Brain microvascular endothelial cell (primary cell): ENCODE data around the gene POU2F2.

Experiments
- DNase-seq: peaks from one replicate; pipeline ENCODE4 v3.0.0-alpha.2; 2020
- H3K27ac ChIP-seq: fragments of 250-450 bp; sonication (Bioruptor Pico); 2 replicates; pipeline ENCODE4 v1.5.1; 2020; ENCODE audit warnings: mild to moderate bottlenecking, moderate library complexity
- H3K27me3 ChIP-seq: fragments of 250-450 bp; sonication (Bioruptor Pico); replicated peaks from 2 replicates; pipeline ENCODE4 v1.5.1; 2020; ENCODE audit warnings: mild to moderate bottlenecking
- H3K36me3 ChIP-seq: fragments of 250-450 bp; sonication (Bioruptor Pico); replicated peaks from 2 replicates; pipeline ENCODE4 v1.5.1; 2020; ENCODE audit warnings: mild to moderate bottlenecking
- H3K4me3 ChIP-seq: 2 replicates; pipeline ENCODE4 v1.5.1; 2011; ENCODE audit warnings: low read depth, mild to moderate bottlenecking, control low read depth, low read length, moderate library complexity
- in situ Hi-C: cut with HindIII; loops from 2 replicates; pipeline ENCODE4 v1.10.0; 2017; ENCODE audit warnings: low sequenced_read_pairs, low pct_ligation_motif_present
- TF ChIP-seq, protein P1 (sequence below): IDR thresholded peaks from 2 replicates; pipeline ENCODE4 v1.5.1; 2011; ENCODE audit warnings: low read depth, mild to moderate bottlenecking, moderate library complexity, low read length, control low read depth, inconsistent platforms; ENCODE audit errors: missing control alignments

POU2F2 gene

DNA sequence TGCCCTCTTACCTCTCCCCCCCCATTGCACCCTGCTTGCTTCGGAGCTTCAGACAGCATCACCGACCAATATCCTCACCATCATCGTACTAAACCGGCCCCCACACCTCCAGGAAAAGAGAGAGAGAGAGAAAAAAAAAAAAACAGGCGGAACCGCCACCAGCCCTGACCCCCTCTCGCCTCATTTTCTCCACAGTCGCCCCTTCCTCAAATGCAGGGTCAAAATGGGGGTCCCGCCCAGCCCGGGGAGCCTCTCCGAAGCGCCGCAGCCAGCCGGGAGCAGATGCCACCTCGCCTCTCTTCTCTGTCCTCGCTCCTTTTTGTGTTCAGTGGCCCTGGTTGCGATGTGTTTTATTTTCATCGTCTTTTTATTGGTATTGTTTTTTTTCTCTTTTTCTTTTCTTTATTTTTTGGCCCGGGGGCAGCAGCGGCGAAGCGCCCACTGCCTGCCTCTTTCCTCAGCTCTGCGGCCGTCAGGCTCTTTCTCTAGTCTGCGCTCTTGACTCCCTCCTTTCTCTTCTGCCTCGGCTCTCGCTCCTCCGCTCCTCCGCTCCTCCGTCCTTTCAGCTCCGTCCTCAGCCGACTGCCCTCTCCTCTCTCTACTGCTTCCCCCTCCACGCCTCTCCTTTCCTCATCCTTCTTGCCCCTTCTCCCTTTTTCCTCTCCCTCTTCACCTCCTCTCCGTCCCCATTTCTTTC lies 43.9 kb upstream of the POU2F2 start:
- no peak overlapping the region for H3K27ac ChIP-seq
- in situ Hi-C loops: no loop called here
- no peak for DNase-seq
- H3K4me3 ChIP-seq: peak overlapping the region; percentile 53
- no peaks in the 10 kb centered on the region for H3K36me3 ChIP-seq
- H3K27me3 ChIP-seq: peaks cover 38% of the 10 kb centered on the region
- TF ChIP-seq, protein P1, sequence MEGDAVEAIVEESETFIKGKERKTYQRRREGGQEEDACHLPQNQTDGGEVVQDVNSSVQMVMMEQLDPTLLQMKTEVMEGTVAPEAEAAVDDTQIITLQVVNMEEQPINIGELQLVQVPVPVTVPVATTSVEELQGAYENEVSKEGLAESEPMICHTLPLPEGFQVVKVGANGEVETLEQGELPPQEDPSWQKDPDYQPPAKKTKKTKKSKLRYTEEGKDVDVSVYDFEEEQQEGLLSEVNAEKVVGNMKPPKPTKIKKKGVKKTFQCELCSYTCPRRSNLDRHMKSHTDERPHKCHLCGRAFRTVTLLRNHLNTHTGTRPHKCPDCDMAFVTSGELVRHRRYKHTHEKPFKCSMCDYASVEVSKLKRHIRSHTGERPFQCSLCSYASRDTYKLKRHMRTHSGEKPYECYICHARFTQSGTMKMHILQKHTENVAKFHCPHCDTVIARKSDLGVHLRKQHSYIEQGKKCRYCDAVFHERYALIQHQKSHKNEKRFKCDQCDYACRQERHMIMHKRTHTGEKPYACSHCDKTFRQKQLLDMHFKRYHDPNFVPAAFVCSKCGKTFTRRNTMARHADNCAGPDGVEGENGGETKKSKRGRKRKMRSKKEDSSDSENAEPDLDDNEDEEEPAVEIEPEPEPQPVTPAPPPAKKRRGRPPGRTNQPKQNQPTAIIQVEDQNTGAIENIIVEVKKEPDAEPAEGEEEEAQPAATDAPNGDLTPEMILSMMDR: no peak

DNA sequence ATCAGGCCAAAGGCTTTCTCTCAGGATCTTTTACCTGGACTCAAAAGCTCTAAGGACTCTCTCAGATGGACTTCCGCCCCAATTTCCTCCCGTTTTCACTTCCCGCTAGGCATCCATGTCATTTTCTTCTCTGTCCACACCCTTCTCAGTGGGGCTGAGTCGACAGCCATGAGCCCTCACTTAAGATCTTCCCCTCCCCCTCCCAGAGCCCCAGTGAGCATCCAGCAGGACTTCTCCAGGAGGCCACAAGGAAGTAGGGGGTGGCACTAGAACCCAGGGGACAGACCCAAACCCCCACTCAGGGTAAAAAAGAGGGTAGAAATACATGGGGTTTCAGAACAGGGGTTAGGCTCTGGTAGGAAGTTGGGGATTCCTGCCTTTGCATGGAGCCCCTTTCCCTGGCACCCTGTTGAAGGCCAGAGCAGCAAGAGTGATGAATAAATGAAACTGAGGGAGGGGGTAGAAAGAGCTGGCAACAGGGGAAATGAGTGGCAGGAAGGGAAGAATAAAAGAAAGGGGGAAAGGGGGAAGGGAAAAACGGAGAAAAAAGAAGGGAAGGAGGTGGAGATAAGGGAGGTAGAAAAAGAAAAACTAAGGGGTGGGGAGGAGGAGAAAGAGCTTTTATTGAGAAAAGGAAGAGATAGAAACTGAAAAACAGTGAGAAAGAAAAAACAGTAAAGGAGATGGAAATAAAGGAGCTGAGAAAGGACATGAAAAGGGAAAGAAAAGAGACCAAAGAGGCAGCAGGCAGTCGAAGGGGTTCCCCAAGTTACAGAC lies 42.9 kb upstream of the POU2F2 start:
- TF ChIP-seq, protein P1: no peak
- peaks cover 37% of the 10 kb centered on the region for H3K27me3 ChIP-seq
- no peaks in the 10 kb centered on the region for H3K36me3 ChIP-seq
- in situ Hi-C loops: no loop called here
- H3K4me3 ChIP-seq: no peak overlapping the region
- no peak for DNase-seq
- H3K27ac ChIP-seq: no peak overlapping the region

DNA sequence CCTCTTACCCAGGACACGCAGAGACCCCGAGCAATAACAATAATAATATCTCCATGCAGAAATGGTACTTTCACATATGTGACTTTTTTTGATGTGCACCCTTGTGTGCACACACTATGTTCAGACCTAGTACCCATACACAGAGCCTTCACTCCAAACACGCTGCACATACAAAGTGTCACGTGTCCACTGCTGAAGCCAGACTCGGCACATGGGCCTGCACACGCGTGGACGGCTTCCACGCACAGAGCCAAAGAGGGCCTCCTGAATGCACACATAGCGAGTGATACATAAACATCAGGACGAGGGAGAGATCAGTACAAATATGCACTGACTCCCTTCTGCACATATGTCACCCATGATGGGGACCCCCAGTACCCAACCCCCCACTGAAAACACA lies 41.9 kb upstream of the POU2F2 start:
- DNase-seq: no peak
- H3K36me3 ChIP-seq: no peaks in the 10 kb centered on the region
- TF ChIP-seq, protein P1: no peak
- no peak overlapping the region for H3K27ac ChIP-seq
- H3K4me3 ChIP-seq: no peak overlapping the region
- peaks cover 28% of the 10 kb centered on the region for H3K27me3 ChIP-seq
- in situ Hi-C loops: no loop called here

DNA sequence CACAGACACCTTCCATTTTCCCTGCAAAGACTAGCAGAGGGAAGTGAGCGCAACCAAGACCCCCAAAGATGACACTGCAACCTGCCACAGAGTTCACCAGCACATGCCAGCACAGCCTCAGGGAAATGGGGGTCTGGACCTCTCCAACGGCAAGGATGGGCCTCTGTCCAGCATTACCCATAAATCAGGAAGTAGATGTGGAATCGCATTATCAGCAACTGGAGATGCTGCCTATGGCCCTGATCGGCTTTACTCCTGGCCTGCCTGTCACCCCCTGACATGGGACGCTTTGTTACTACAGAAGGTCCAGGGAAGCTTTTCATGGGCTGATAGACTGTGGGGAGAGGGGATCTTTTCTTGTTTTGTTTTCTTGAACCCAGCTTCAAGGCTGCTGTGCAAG lies 41.4 kb upstream of the POU2F2 start:
- H3K36me3 ChIP-seq: no peaks in the 10 kb centered on the region
- in situ Hi-C loops: no loop called here
- TF ChIP-seq, protein P1: no peak
- peaks cover 23% of the 10 kb centered on the region for H3K27me3 ChIP-seq
- no peak for DNase-seq
- H3K4me3 ChIP-seq: no peak overlapping the region
- H3K27ac ChIP-seq: no peak overlapping the region

DNA sequence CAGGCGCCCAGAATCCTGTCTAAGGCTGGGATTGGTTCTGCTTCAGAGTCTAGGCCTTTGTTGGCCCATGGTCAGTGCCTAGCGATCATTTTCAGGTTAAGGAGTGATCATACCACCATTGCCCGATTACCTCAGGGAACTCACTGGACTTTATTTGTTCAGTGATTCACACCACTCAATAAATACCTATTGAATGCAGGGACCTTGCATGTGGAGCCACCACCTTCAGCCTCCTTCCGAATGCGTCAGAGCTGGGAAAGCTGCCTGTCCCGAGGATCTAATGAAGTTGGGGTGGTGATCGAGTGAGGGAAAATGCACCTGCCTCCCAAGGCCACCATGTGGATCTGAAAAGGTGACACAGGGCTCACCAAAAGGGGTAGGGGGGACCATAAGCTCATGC lies 40.0 kb upstream of the POU2F2 start:
- in situ Hi-C loops: no loop called here
- Histone ChIP-seq H3K27ac (no peak overlapping the region), H3K27me3 (peaks cover 9% of the 10 kb centered on the region), H3K36me3 (no peaks in the 10 kb centered on the region), H3K4me3 (no peak overlapping the region)
- TF ChIP-seq, protein P1: no peak
- no peak for DNase-seq

DNA sequence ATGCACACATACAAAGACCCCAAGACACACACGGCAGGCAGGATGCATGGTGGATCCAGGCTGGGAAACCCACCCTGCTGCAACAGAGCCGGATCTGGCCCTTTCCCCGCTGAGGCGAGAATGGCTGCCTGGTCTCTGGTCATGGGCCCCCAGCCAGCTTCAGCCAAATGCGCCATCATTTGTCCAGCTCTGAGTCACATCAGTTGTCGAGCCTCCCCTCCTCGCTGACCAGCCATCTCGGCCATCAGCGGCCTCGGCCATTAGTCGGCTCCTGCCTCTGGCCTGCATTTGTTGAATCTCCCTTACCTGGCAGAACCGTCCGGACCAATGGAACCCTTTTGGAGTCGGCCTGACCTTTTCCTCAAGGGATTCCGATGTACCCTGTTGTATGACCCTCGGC lies 38.5 kb upstream of the POU2F2 start:
- Histone ChIP-seq H3K36me3 (no peaks in the 10 kb centered on the region), H3K27ac (no peak overlapping the region), H3K27me3 (peaks cover 7% of the 10 kb centered on the region), H3K4me3 (no peak overlapping the region)
- TF ChIP-seq, protein P1: no peak
- in situ Hi-C loops: no loop called here
- DNase-seq: no peak
